ENCODE data around the gene SLFN5.

DNA sequence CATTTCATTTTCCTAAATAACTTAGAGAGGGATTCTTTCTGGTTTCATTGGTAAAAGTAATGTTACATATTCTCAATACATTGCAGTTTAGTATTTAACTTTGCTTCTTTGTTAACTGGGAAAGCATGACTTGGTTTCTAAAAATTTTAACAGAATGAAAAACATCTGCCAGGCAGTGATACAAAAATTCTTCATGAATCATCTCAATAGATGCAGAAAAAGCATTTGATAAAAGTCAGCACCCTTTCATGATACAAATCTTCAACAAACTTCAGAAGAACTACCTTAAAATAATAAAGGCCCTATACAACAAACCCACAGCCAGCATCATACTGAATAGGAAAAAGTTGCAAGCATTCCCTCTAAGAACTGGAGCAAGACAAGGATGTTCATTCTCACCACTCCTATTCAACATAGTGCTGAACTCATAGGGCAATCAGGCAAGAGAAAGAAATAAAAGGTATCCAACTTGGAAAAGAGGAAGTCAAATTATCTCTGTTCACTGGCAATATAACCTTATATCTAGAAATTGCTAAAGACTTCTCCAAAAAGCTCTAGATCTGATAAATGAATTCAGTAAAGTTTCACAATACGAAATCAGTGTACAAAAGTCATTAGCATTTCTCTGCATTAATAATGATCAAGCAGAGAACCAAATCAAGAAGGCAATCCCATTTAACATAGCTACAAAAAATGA, 50.4 kb downstream of the SLFN5 start:
- TF ChIP-seq, protein P1, sequence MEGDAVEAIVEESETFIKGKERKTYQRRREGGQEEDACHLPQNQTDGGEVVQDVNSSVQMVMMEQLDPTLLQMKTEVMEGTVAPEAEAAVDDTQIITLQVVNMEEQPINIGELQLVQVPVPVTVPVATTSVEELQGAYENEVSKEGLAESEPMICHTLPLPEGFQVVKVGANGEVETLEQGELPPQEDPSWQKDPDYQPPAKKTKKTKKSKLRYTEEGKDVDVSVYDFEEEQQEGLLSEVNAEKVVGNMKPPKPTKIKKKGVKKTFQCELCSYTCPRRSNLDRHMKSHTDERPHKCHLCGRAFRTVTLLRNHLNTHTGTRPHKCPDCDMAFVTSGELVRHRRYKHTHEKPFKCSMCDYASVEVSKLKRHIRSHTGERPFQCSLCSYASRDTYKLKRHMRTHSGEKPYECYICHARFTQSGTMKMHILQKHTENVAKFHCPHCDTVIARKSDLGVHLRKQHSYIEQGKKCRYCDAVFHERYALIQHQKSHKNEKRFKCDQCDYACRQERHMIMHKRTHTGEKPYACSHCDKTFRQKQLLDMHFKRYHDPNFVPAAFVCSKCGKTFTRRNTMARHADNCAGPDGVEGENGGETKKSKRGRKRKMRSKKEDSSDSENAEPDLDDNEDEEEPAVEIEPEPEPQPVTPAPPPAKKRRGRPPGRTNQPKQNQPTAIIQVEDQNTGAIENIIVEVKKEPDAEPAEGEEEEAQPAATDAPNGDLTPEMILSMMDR (IDR thresholded peaks at IDR 0.05), result no peak
- no peak for TF ChIP-seq EZH2 (IDR thresholded peaks at IDR 0.05; ENCODE audit: borderline replicate concordance, insufficient read depth, low read depth, low read length, poor library complexity, severe bottlenecking)
